Fibroblast of lung (primary cell): ENCODE results near the gene PCDHGA7.

Experiments used
- CTCF ChIP-seq, 2 donors: IDR thresholded peaks in 1 of 2; conservative IDR thresholded peaks in 1 of 2; 1 replicate in 1 of 2; 2 replicates in 1 of 2; pipeline ENCODE4 v1.5.1; 2011 to 2012; ENCODE audit warnings: low read length in 2 of 2, control low read depth in 1 of 2, inconsistent platforms in 1 of 2, low read depth in 1 of 2, mild to moderate bottlenecking in 1 of 2
- EZH2 ChIP-seq: IDR thresholded peaks from 2 replicates; pipeline ENCODE4 v1.5.1; 2012; ENCODE audit warnings: low read length, control low read depth, mild to moderate bottlenecking; ENCODE audit errors: missing control alignments

DNA sequence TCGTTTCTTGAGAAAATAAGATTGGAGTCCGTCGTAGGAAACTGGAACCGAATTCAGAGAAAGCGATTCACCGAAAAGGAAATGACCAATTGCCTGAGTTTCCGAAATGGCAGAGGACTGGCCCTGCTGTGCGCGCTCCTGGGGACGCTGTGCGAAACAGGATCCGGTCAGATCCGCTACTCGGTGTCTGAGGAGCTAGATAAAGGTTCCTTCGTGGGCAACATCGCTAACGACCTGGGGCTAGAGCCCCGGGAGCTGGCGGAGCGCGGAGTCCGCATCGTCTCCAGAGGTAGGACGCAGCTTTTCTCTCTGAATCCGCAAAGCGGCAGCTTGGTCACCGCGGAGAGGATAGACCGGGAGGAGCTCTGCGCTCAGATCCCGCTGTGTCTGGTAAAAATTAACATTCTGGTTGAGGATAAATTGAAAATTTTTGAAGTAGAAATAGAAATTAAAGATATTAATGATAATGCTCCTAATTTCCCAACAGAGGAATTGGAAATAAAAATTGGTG lies 38.5 kb upstream of the PCDHGA7 start:
- no peak for TF ChIP-seq EZH2
- no peak for TF ChIP-seq CTCF (conservative IDR thresholded peaks at IDR 0.05 in 1 of 2, IDR thresholded peaks at IDR 0.05 in 1 of 2; ENCODE audit: low read depth in 1 of 2, low read length in 2 of 2)
